Measurements from ENCODE around the gene POLE.

- no peak for TF ChIP-seq CTCF (IDR thresholded peaks at IDR 0.05)
- no peak for TF ChIP-seq ZFX (IDR thresholded peaks at IDR 0.05; ENCODE audit: borderline replicate concordance)
These were observed 67.6 kb downstream of the POLE start for GRCh38 chr12:132619386-132620112.

Data from 22Rv1 (cell line).